OCI-LY1 (cell line): ENCODE results near the gene HRC.

Source experiments
- H2AFZ ChIP-seq: fragments of 200-600 bp; sonication (generic), shearing (Covaris generic); 2 replicates; pipeline ENCODE4 v1.6.0; 2014; ENCODE audit warnings: antibody characterized with exemption, mild to moderate bottlenecking, low read length
- H3F3A ChIP-seq: fragments of 200-600 bp; sonication (generic), shearing (Covaris generic); 2 replicates; pipeline ENCODE4 v1.6.0; 2014; ENCODE audit warnings: mild to moderate bottlenecking, antibody characterized with exemption, low read length, moderate library complexity; ENCODE audit not compliant: insufficient read depth
- H3K27ac ChIP-seq: fragments of 200-600 bp; sonication (generic); 2 replicates; pipeline ENCODE4 v1.5.1; 2014; ENCODE audit warnings: low read length, mixed run types, mild to moderate bottlenecking, low read depth; ENCODE audit not compliant: poor library complexity, severe bottlenecking
- H3K27me3 ChIP-seq: fragments of 200-600 bp; sonication (generic); 2 replicates; pipeline ENCODE4 v1.6.0; 2014; ENCODE audit warnings: antibody characterized with exemption, mild to moderate bottlenecking, low read length, moderate library complexity; ENCODE audit not compliant: insufficient read depth
- H3K36me3 ChIP-seq: fragments of 200-600 bp; sonication (generic); 2 replicates; pipeline ENCODE4 v1.6.1; 2014; ENCODE audit warnings: mild to moderate bottlenecking, antibody characterized with exemption, low read length, moderate library complexity, mixed read lengths; ENCODE audit not compliant: insufficient read depth
- H3K4me1 ChIP-seq: fragments of 200-600 bp; sonication (generic); 2 replicates; pipeline ENCODE4 v1.5.1; 2014; ENCODE audit warnings: mild to moderate bottlenecking, low read length, moderate library complexity; ENCODE audit not compliant: insufficient read depth, severe bottlenecking
- H3K4me2 ChIP-seq: fragments of 200-600 bp; sonication (generic), shearing (Covaris generic); 2 replicates; pipeline ENCODE4 v1.6.1; 2014; ENCODE audit warnings: low read length
- H3K4me3 ChIP-seq: fragments of 200-600 bp; sonication (generic); 2 replicates; pipeline ENCODE4 v1.5.1; 2014; ENCODE audit warnings: low read length, low read depth, mild to moderate bottlenecking, mixed read lengths; ENCODE audit not compliant: poor library complexity, severe bottlenecking
- H3K79me2 ChIP-seq: fragments of 200-600 bp; shearing (Covaris generic); 2 replicates; pipeline ENCODE4 v1.6.1; 2016; ENCODE audit warnings: mixed run types, low read length, mixed read lengths; ENCODE audit not compliant: insufficient read depth
- H3K9ac ChIP-seq: fragments of 200-600 bp; sonication (generic), shearing (Covaris generic); 2 replicates; pipeline ENCODE4 v1.6.1; 2014; ENCODE audit warnings: mild to moderate bottlenecking, low read length, mixed read lengths
- H3K9me2 ChIP-seq: fragments of 200-600 bp; sonication (generic), shearing (Covaris generic); 2 replicates; pipeline ENCODE4 v1.6.1; 2014; ENCODE audit warnings: low read depth, mild to moderate bottlenecking, low read length, mixed read lengths
- H3K9me3 ChIP-seq: fragments of 200-600 bp; shearing (Covaris generic); 2 replicates; pipeline ENCODE4 v1.6.1; 2014; ENCODE audit warnings: low read length, mixed read lengths
- H4K20me1 ChIP-seq: fragments of 200-600 bp; sonication (generic), shearing (Covaris generic); 2 replicates; pipeline ENCODE4 v1.6.0; 2016; ENCODE audit warnings: mild to moderate bottlenecking, low read length; ENCODE audit not compliant: insufficient read depth
- CTCF ChIP-seq: fragments of 200-600 bp; sonication (generic), shearing (Covaris generic); IDR thresholded peaks from 2 replicates; pipeline ENCODE4 v1.5.1; 2017; ENCODE audit warnings: mild to moderate bottlenecking, antibody characterized with exemption, low read length, moderate library complexity, mixed read lengths
- EZH2 ChIP-seq: fragments of 200-600 bp; sonication (generic), shearing (Covaris generic); IDR thresholded peaks from 2 replicates; pipeline ENCODE4 v1.8.0; 2017; ENCODE audit warnings: borderline replicate concordance, mixed run types, mild to moderate bottlenecking, antibody characterized with exemption, low read length, moderate library complexity, mixed read lengths

The HRC gene

GRCh38 chr19:49155005-49155819 lies at the start of gene HRC:
Gene HRC, minus strand, starts transcription at chr19:49155396. Its CDS starts 159 bp downstream, at chr19:49155237.
- Histone ChIP-seq H3K4me2 (no peak within 1 kb of the TSS), H3K9ac (no peak within 1 kb of the TSS), H4K20me1 (no peaks in the 10 kb centered on the region), H3K4me3 (no peak within 1 kb of the TSS), H3K27ac (no peak within 1 kb of the TSS), H3K4me1 (peaks cover 15% of the 10 kb centered on the region), H2AFZ (no peak within 1 kb of the TSS), H3K27me3 (peaks cover 3% of the 10 kb centered on the region; the same call in 1 of the 2 replicates), H3K9me2 (no peaks in the 10 kb centered on the region), H3F3A (no peaks in the 10 kb centered on the region), H3K9me3 (no peaks in the 10 kb centered on the region), H3K36me3 (no peaks in the 10 kb centered on the region), H3K79me2 (no peaks in the 10 kb centered on the region)
- TF ChIP-seq CTCF (no peak), EZH2 (no peak)

- H3K9ac ChIP-seq: no peak overlapping the region
- no peak overlapping the region for H2AFZ ChIP-seq
- no peak overlapping the region for H3K4me2 ChIP-seq
- H3K27ac ChIP-seq: no peak overlapping the region
- H3F3A ChIP-seq: peaks cover 7% of the 10 kb centered on the region; the same call in 1 of the 2 replicates
- H4K20me1 ChIP-seq: no peaks in the 10 kb centered on the region
- H3K36me3 ChIP-seq: no peaks in the 10 kb centered on the region; the same call in 1 of the 2 replicates
- no peak overlapping the region for H3K4me3 ChIP-seq
- no peaks in the 10 kb centered on the region for H3K79me2 ChIP-seq
- no peaks in the 10 kb centered on the region for H3K27me3 ChIP-seq
- no peaks in the 10 kb centered on the region for H3K9me2 ChIP-seq
- TF ChIP-seq EZH2 (no peak), CTCF (no peak)
- peaks cover 12% of the 10 kb centered on the region for H3K4me1 ChIP-seq
- H3K9me3 ChIP-seq: no peaks in the 10 kb centered on the region
Measured at GRCh38 chr19:49201042-49201441, 45.8 kb upstream of the HRC start.

GRCh38 chr19:49200238-49200862 lies 45.2 kb upstream of the HRC start:
- 0 out of 2 replicates have a peak overlapping the region, but pooled peaks have one; percentile 46 for H3K4me2 ChIP-seq
- H3K79me2 ChIP-seq: no peaks in the 10 kb centered on the region
- no peak overlapping the region for H3K9ac ChIP-seq
- no peaks in the 10 kb centered on the region for H3K27me3 ChIP-seq
- peaks cover 7% of the 10 kb centered on the region; the same call in 1 of the 2 replicates for H3F3A ChIP-seq
- no peak overlapping the region for H2AFZ ChIP-seq
- no peak overlapping the region for H3K4me3 ChIP-seq
- no peaks in the 10 kb centered on the region for H3K9me2 ChIP-seq
- no peak overlapping the region for H3K27ac ChIP-seq
- no peaks in the 10 kb centered on the region for H3K9me3 ChIP-seq
- TF ChIP-seq EZH2 (no peak), CTCF (no peak)
- H4K20me1 ChIP-seq: no peaks in the 10 kb centered on the region
- no peaks in the 10 kb centered on the region; the same call in 1 of the 2 replicates for H3K36me3 ChIP-seq
- H3K4me1 ChIP-seq: peaks cover 12% of the 10 kb centered on the region
